Tibial artery (tissue), 4 donors: ENCODE data around the gene KRT35.

Experiments
- DNase-seq, 2 donors: peaks; one replicate each; pipeline ENCODE4 v3.0.0-alpha.2; 2019
- H3K27ac ChIP-seq, 2 donors: fragments of 200-600 bp; sonication (generic) in 1 of 2; 1 replicate in 1 of 2; 2 replicates in 1 of 2; pipeline ENCODE4 v1.5.1; 2018 to 2019; ENCODE audit warnings: mild to moderate bottlenecking in 1 of 2
- H3K27me3 ChIP-seq, 2 donors: fragments of 200-600 bp; sonication (generic) in 1 of 2; one replicate each; pipeline versions ENCODE4 v1.5.1 to v1.6.0; 2016 to 2019
- H3K36me3 ChIP-seq, 3 donors: fragments of 200-600 bp; sonication (generic) in 2 of 3; one replicate each; pipeline ENCODE4 v1.5.1; 2016 to 2019; ENCODE audit warnings: mild to moderate bottlenecking in 2 of 3
- H3K4me1 ChIP-seq, 4 donors: fragments of 200-600 bp; sonication (generic) in 2 of 4; 1 replicate in 3 of 4; 2 replicates in 1 of 4; pipeline ENCODE4 v1.5.1; 2016 to 2019
- H3K4me3 ChIP-seq, 2 donors: fragments of 200-600 bp; sonication (generic) in 1 of 2; 1 replicate in 1 of 2; 2 replicates in 1 of 2; pipeline ENCODE4 v1.5.1; 2018 to 2019; ENCODE audit warnings: mild to moderate bottlenecking in 2 of 2
- H3K9me3 ChIP-seq, 3 donors: fragments of 200-600 bp; sonication (generic) in 1 of 3; one replicate each; pipeline ENCODE4 v1.5.1; 2016 to 2019
- CTCF ChIP-seq, 2 experiments: fragments of 200-600 bp in 1 of 2; fragments of 450-650 bp in 1 of 2; IDR thresholded peaks; one replicate each; pipeline ENCODE4 v1.5.1; 2017 to 2019; ENCODE audit warnings: antibody characterized with exemption in 2 of 2, mild to moderate bottlenecking in 1 of 2, moderate library complexity in 1 of 2
- intact Hi-C: fragments of 100-400 bp; cut with DNase I; formaldehyde crosslinking; loops from one replicate; pipeline ENCODE4 v1.15.0; 2023; ENCODE audit warnings: low total_unique reads

Gene KRT35

GRCh38 chr17:41476866-41477815 is 3.8 kb downstream of the KRT35 start:
- Histone ChIP-seq H3K9me3 (no peaks in the 10 kb centered on the region), H3K36me3 (no peaks in the 10 kb centered on the region), H3K4me1 (no peaks in the 10 kb centered on the region), H3K4me3 (no peak overlapping the region), H3K27me3 (no peaks in the 10 kb centered on the region), H3K27ac (no peak overlapping the region)
- no peak for DNase-seq
- intact Hi-C loops, result no loop called here
- no peak for TF ChIP-seq CTCF (IDR thresholded peaks at IDR 0.05)

- TF ChIP-seq CTCF (IDR thresholded peaks at IDR 0.05), result no peak
- Histone ChIP-seq H3K9me3 (no peaks in the 10 kb centered on the region), H3K27ac (no peak overlapping the region), H3K4me1 (no peaks in the 10 kb centered on the region), H3K4me3 (no peak overlapping the region), H3K36me3 (no peaks in the 10 kb centered on the region), H3K27me3 (no peaks in the 10 kb centered on the region)
- intact Hi-C loops, result no loop called here
- DNase-seq, result no peak
Measured at GRCh38 chr17:41475421-41475820, 5.5 kb downstream of the KRT35 start.

GRCh38 chr17:41474863-41475262 is 6.1 kb downstream of the KRT35 start:
- DNase-seq, result no peak
- H3K27me3 ChIP-seq, result no peaks in the 10 kb centered on the region
- no peaks in the 10 kb centered on the region for H3K36me3 ChIP-seq
- intact Hi-C loops, result no loop called here
- no peaks in the 10 kb centered on the region for H3K9me3 ChIP-seq
- no peak overlapping the region for H3K27ac ChIP-seq
- no peak overlapping the region for H3K4me3 ChIP-seq
- H3K4me1 ChIP-seq, result no peaks in the 10 kb centered on the region
- no peak for TF ChIP-seq CTCF (IDR thresholded peaks at IDR 0.05)

GRCh38 chr17:41468346-41468745 is 12.6 kb downstream of the KRT35 start:
- Histone ChIP-seq H3K4me3 (no peak overlapping the region), H3K36me3 (no peaks in the 10 kb centered on the region), H3K9me3 (peaks cover 0 to 6% (median 0%) of the 10 kb centered on the region in 3 donors), H3K27ac (no peak overlapping the region), H3K4me1 (no peaks in the 10 kb centered on the region), H3K27me3 (peaks cover 0 to 10% of the 10 kb centered on the region in 2 donors)
- DNase-seq, result no peak
- intact Hi-C loops, result no loop called here
- TF ChIP-seq CTCF (IDR thresholded peaks at IDR 0.05), result no peak

- Histone ChIP-seq H3K27ac (no peak overlapping the region), H3K4me3 (no peak overlapping the region), H3K9me3 (peaks cover 0 to 6% (median 0%) of the 10 kb centered on the region in 3 donors), H3K27me3 (peaks cover 0 to 10% of the 10 kb centered on the region in 2 donors), H3K36me3 (no peaks in the 10 kb centered on the region), H3K4me1 (no peaks in the 10 kb centered on the region)
- no peak for DNase-seq
- intact Hi-C loops, result no loop called here
- no peak for TF ChIP-seq CTCF (IDR thresholded peaks at IDR 0.05)
Measured at GRCh38 chr17:41467561-41467960, 13.4 kb downstream of the KRT35 start.
